K562 (cell line): Measurements from ENCODE around the gene SCMH1. TPM values are rescaled to one million over a fixed set of nuclear protein-coding genes. Genes with fewer than 3 reads are reported as not detected.

Source experiments
- ZNF12 ChIP-seq: sonication (generic); formaldehyde crosslinking; IDR thresholded peaks from 2 replicates; pipeline ENCODE4 v1.4.0; 2020; ENCODE audit warnings: mild to moderate bottlenecking, missing genetic modification reagents
- polyA plus RNA-seq, 8 experiments: library from polyadenylated mRNA; depleted of rRNA in 4 of 8; stranded (reverse) in 5 of 8; unstranded in 3 of 8; fragments of >200 nt; fragmentation: Nextera tagmentation in 2 of 8; fragmentation: Illumina TruSeq in 1 of 8; extraction: Ambion mirVana in 2 of 8; extraction: Trizol in 1 of 8; gene quantifications; 2 replicates each; pipeline versions ENCODE4 v1.2.1 to v1.2.3, GENCODE V29; 2011 to 2014; ENCODE audit warnings: inconsistent platforms in 1 of 8, missing spikeins in 1 of 8
- total RNA-seq, 7 experiments: library from RNA; depleted of rRNA in 6 of 7; stranded (reverse); fragments of >200 nt in 6 of 7; fragmentation: Illumina TruSeq in 2 of 7; extraction: Trizol in 2 of 7; gene quantifications; 2 replicates each; pipeline versions ENCODE4 v1.2.1 to v1.2.3, GENCODE V29; 2011 to 2021; ENCODE audit warnings: low replicate concordance in 1 of 7
- TF ChIP-seq, protein P1 (sequence below): fragments of 450-650 bp; IDR thresholded peaks from 2 replicates; pipeline ENCODE4 v1.6.1; 2016; ENCODE audit warnings: low read depth
- TF ChIP-seq, protein P2 (sequence below), 2 experiments: fragments of 450-650 bp; IDR thresholded peaks; 2 replicates each; pipeline ENCODE4 v1.6.1; 2016; ENCODE audit warnings: mild to moderate bottlenecking in 2 of 2, borderline replicate concordance in 1 of 2, low read depth in 1 of 2, moderate library complexity in 1 of 2
- TF ChIP-seq, protein P3 (sequence below): fragments of 450-650 bp; IDR thresholded peaks from 2 replicates; pipeline ENCODE4 v1.6.1; 2016; ENCODE audit warnings: mild to moderate bottlenecking
- TF ChIP-seq, protein P4 (sequence below): fragments of 450-650 bp; formaldehyde crosslinking; IDR thresholded peaks from 2 replicates; pipeline ENCODE4 v1.4.0; 2022; ENCODE audit warnings: mild to moderate bottlenecking, moderate library complexity

Gene SCMH1
- total and polyA plus RNA-seq, 9 of the 15 experiments (the other 6 are each of a cell fraction or from before 2014, with no cell fraction given): 8.5 to 37.0 (median 26.8) TPM

DNA sequence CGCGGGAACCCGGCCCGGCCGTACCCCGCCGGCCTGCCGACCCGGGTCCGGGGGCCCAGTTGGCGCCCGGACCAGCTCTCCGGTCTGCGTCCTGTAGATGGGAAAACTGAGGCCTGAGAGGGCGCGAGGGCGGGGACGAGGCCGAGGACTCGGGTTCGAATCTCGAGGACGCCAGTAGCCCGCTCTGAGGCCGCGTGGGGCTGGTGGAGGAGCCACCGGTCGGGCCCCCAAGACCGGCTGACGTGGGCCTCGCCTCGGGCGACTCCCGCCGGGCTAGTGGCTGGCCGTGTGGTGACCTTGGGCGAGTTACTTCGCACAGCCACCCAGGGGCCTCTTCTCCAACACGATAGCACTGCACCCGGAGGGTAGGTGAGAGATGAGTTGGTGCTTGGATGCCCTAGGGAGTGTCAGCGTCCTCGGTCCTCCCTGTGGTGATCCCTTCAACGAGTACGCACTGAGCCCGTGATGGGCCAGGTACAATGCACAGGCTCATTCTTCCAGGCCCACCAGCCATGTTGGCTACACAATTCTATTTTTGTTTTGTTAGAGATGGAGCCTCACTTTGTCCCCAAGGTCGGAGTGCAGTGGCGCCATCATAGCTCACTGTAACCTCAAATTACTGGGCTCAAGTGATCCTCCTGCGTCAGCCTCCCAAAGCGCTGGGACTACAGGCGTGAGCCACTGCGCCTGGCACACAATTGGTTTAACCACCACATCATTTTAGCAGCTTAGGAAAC is 404 bp upstream of the SCMH1 start (continued):
- TF ChIP-seq, protein P1, sequence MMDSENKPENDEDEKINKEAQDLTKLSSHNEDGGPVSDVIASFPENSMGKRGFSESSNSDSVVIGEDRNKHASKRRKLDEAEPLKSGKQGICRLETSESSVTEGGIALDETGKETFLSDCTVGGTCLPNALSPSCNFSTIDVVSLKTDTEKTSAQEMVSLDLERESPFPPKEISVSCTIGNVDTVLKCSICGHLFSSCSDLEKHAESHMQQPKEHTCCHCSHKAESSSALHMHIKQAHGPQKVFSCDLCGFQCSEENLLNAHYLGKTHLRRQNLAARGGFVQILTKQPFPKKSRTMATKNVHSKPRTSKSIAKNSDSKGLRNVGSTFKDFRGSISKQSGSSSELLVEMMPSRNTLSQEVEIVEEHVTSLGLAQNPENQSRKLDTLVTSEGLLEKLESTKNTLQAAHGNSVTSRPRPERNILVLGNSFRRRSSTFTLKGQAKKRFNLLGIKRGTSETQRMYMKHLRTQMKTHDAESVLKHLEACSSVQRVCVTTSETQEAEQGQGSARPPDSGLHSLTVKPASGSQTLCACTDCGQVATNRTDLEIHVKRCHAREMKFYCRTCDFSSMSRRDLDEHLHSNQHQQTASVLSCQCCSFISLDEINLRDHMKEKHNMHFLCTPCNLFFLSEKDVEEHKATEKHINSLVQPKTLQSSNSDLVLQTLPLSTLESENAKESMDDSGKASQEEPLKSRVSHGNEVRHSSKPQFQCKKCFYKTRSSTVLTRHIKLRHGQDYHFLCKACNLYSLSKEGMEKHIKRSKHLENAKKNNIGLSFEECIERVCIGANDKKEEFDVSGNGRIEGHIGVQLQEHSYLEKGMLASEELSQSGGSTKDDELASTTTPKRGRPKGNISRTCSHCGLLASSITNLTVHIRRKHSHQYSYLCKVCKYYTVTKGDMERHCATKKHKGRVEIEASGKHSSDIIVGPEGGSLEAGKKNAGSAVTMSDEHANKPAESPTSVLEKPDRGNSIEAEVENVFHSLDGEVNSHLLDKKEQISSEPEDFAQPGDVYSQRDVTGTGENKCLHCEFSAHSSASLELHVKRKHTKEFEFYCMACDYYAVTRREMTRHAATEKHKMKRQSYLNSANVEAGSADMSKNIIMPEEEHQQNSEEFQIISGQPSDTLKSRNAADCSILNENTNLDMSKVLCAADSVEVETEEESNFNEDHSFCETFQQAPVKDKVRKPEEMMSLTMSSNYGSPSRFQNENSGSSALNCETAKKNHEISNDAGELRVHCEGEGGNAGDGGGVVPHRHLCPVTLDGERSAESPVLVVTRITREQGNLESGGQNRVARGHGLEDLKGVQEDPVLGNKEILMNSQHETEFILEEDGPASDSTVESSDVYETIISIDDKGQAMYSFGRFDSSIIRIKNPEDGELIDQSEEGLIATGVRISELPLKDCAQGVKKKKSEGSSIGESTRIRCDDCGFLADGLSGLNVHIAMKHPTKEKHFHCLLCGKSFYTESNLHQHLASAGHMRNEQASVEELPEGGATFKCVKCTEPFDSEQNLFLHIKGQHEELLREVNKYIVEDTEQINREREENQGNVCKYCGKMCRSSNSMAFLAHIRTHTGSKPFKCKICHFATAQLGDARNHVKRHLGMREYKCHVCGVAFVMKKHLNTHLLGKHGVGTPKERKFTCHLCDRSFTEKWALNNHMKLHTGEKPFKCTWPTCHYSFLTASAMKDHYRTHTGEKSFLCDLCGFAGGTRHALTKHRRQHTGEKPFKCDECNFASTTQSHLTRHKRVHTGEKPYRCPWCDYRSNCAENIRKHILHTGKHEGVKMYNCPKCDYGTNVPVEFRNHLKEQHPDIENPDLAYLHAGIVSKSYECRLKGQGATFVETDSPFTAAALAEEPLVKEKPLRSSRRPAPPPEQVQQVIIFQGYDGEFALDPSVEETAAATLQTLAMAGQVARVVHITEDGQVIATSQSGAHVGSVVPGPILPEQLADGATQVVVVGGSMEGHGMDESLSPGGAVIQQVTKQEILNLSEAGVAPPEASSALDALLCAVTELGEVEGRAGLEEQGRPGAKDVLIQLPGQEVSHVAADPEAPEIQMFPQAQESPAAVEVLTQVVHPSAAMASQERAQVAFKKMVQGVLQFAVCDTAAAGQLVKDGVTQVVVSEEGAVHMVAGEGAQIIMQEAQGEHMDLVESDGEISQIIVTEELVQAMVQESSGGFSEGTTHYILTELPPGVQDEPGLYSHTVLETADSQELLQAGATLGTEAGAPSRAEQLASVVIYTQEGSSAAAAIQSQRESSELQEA: no peak
- TF ChIP-seq ZNF12 (CRISPR knock-in tag): 0 out of 2 replicates have a peak, but pooled peaks have one; percentile 49
- TF ChIP-seq, protein P2, sequence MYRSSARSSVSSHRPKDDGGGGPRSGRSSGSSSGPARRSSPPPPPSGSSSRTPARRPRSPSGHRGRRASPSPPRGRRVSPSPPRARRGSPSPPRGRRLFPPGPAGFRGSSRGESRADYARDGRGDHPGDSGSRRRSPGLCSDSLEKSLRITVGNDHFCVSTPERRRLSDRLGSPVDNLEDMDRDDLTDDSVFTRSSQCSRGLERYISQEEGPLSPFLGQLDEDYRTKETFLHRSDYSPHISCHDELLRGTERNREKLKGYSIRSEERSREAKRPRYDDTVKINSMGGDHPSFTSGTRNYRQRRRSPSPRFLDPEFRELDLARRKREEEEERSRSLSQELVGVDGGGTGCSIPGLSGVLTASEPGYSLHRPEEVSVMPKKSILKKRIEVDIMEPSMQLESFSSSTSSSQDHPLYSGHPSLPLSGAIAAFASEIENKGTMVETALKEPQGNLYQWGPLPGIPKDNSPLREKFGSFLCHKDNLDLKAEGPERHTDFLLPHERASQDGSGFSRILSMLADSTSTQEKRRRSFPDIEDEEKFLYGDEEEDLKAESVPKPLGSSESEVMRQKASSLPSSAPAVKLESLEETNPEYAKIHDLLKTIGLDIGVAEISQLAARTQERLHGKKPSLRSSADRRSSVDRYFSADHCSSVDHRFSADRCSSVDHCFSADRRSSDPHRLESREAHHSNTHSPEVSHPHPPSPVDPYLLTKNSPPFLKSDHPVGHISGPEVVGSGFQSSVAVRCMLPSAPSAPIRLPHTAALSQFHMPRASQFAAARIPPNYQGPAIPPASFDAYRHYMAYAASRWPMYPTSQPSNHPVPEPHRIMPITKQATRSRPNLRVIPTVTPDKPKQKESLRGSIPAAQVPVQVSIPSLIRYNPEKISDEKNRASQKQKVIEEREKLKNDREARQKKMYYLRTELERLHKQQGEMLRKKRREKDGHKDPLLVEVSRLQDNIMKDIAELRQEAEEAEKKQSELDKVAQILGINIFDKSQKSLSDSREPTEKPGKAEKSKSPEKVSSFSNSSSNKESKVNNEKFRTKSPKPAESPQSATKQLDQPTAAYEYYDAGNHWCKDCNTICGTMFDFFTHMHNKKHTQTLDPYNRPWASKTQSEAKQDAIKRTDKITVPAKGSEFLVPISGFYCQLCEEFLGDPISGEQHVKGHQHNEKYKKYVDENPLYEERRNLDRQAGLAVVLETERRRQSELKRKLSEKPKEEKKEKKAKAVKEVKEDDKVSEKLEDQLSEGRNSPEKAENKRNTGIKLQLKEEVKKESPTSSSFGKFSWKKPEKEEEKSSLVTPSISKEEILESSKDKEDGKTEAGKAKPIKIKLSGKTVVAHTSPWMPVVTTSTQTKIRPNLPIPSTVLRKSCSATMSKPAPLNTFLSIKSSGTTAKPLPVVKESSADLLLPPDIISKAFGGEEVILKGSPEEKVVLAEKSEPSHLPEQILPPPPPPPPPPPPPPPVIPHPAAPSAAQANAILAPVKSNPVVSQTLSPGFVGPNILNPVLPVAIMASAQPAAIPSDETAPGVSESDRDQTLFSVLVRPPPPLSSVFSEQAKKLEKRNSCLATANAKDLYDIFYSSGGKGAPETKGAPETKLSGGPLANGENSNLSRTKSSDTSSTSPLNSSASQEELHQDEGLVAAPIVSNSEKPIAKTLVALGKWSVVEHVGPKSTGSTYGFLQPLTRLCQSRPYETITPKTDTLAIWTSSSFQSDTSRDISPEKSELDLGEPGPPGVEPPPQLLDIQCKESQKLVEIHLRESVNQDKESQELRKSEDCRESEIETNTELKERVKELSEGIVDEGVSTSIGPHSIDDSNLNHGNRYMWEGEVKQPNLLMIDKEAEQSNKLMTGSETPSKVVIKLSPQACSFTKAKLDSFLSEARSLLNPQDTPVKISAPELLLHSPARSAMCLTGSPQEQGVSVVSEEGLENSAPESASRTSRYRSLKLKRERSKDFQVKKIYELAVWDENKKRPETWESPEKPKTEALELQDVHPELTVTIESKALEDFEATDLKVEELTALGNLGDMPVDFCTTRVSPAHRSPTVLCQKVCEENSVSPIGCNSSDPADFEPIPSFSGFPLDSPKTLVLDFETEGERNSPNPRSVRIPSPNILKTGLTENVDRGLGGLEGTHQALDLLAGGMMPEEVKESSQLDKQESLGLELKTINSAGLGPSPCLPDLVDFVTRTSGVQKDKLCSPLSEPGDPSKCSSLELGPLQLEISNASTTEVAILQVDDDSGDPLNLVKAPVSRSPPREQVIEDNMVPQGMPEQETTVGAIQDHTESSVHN (IDR thresholded peaks at IDR 0.05; ENCODE audit: borderline replicate concordance in 1 of 2, low read depth in 1 of 2): no peak
- TF ChIP-seq, protein P3, sequence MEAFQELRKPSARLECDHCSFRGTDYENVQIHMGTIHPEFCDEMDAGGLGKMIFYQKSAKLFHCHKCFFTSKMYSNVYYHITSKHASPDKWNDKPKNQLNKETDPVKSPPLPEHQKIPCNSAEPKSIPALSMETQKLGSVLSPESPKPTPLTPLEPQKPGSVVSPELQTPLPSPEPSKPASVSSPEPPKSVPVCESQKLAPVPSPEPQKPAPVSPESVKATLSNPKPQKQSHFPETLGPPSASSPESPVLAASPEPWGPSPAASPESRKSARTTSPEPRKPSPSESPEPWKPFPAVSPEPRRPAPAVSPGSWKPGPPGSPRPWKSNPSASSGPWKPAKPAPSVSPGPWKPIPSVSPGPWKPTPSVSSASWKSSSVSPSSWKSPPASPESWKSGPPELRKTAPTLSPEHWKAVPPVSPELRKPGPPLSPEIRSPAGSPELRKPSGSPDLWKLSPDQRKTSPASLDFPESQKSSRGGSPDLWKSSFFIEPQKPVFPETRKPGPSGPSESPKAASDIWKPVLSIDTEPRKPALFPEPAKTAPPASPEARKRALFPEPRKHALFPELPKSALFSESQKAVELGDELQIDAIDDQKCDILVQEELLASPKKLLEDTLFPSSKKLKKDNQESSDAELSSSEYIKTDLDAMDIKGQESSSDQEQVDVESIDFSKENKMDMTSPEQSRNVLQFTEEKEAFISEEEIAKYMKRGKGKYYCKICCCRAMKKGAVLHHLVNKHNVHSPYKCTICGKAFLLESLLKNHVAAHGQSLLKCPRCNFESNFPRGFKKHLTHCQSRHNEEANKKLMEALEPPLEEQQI: no peak
- TF ChIP-seq, protein P4, sequence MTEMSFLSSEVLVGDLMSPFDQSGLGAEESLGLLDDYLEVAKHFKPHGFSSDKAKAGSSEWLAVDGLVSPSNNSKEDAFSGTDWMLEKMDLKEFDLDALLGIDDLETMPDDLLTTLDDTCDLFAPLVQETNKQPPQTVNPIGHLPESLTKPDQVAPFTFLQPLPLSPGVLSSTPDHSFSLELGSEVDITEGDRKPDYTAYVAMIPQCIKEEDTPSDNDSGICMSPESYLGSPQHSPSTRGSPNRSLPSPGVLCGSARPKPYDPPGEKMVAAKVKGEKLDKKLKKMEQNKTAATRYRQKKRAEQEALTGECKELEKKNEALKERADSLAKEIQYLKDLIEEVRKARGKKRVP: no peak
